ENCODE measurements around the gene ROMO1. TPM values are rescaled to one million over a fixed set of nuclear protein-coding genes. Genes with fewer than 3 reads are reported as not detected.
"Not testable (repeated sequence)": the region's sequence is repeated elsewhere in the genome, so short reads cannot be mapped to it uniquely, and the experiment has no call there.

ROMO1 gene
- total and polyA plus RNA-seq, 5 donors from 2014 or later, result 48.8 to 378 (median 351) TPM

DNA sequence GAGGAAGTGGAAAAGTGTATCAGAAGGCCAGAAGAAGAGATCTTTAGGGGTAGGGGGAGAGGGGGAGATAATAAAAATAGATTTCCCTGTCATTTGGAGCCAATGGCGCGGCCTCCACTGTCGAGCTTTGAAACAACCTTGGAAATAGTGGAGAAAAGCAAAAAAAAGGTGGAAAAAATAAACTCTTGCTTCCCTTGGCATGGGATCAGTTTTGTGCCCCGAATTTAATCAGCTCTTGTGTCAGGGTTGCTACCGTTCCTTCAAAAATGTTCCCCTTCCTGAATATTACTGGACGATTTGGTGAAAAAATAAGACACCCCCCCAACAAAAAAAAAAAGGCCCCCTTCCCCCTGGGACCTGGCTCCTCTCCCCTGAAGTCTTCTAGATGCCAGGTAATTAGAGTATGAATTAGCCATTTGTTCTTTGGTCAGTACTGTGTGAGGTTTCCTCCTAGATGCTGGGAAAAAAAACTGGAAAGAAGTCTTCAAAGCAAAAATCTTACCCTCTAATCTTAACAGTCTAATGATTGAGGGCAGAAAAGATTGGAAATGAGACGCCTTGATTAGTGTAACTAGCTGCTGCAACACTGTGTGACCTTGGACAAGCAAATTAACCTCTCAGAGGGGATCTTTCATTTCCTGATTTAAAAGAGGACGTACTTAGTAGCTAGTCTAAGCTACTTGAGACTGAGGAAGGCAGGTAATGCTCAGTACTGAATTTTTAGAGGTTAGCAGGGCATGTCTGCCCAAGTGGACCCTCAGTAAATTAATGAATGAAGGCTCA, 43.7 kb downstream of the ROMO1 start:
- H3K27ac Mint-ChIP-seq, result peak overlapping the region; percentile 98 to 100 (median 99)
- DNase-seq (peak in 2 of 3 donors; percentile 56 to 77), ATAC-seq (ENCODE audit: low read depth in 2 of 2) (no peak)
- H3K9me3 Mint-ChIP-seq, result no peaks in the 10 kb centered on the region
- Histone ChIP-seq H3K36me3 (ENCODE audit: control insufficient read depth, insufficient read depth, low read length) (peaks cover 29% of the 10 kb centered on the region), H3K9me3 (ENCODE audit: control insufficient read depth in 2 of 2, low read length in 2 of 2) (no peaks in the 10 kb centered on the region), H3K27me3 (ENCODE audit: control insufficient read depth, insufficient read depth, low read length) (no peaks in the 10 kb centered on the region), H3K4me3 (ENCODE audit: low read depth, low read length) (peak overlapping the region; percentile 96), H3K27ac (ENCODE audit: insufficient read depth, low read length, poor library complexity, severe bottlenecking) (peak overlapping the region; percentile 98), H3K4me1 (ENCODE audit: control insufficient read depth, insufficient read depth, low read length, poor library complexity, severe bottlenecking) (peaks cover 50% of the 10 kb centered on the region)
- peaks cover 6% of the 10 kb centered on the region for H3K27me3 Mint-ChIP-seq
- H3K36me3 Mint-ChIP-seq, result peaks cover 29% of the 10 kb centered on the region
- peaks cover 16 to 47% (median 31%) of the 10 kb centered on the region in 4 donors for H3K4me1 Mint-ChIP-seq
- peak overlapping the region; percentile 95 to 100 (median 100) for H3K4me3 Mint-ChIP-seq

DNA sequence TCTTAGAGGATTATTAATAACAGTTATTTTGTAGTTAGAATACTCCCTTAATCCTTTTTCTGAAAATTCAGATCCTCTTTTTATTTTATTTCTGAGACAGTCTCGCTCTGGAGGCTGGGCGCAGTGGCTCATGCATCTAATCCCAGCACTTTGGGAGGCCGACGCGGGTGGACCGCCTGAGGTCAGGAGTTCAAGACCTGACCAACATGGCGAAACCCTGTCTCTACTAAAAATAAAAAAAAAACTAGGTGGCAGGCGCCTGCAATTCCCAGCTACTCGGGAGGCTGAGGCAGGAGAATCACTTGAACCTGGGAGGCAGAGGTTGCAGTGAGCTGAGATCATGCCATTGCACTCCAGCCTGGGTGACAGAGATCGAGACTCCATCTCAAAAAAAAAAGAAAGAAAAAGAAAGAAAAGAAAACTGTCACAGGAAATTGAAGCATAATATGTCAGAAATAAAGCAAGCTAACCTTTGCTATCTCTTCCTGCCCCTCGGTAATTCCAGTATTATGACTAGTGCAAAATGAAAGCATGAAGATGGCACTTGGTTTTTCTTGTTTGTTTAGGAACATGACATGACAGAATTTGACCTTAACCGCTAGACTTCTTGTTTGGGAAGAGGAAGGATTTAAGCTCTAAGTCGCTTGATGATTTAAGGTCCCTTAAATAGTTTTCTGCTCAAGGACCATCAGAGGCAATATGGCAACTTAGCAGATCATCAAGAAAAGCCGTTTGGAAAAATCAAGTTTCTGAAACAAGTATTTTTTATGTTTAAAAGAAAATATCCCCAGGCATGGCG, 44.7 kb downstream of the ROMO1 start:
- peak overlapping the region; percentile 98 to 100 (median 99) for H3K27ac Mint-ChIP-seq
- ATAC-seq (ENCODE audit: low read depth in 2 of 2) (no peak), DNase-seq (peak in 2 of 3 donors; percentile 12 to 56)
- H3K27me3 ChIP-seq (ENCODE audit: control insufficient read depth, insufficient read depth, low read length), result no peaks in the 10 kb centered on the region
- peaks cover 6% of the 10 kb centered on the region for H3K27me3 Mint-ChIP-seq
- H3K4me1 Mint-ChIP-seq, result peaks cover 11 to 37% (median 25%) of the 10 kb centered on the region in 4 donors
- peaks cover 19% of the 10 kb centered on the region for H3K36me3 Mint-ChIP-seq
- peak overlapping the region; percentile 96 for H3K4me3 ChIP-seq (ENCODE audit: low read depth, low read length)
- H3K4me1 ChIP-seq (ENCODE audit: control insufficient read depth, insufficient read depth, low read length, poor library complexity, severe bottlenecking), result peaks cover 40% of the 10 kb centered on the region
- H3K4me3 Mint-ChIP-seq, result peak overlapping the region; percentile 95 to 100 (median 100)
- H3K9me3 ChIP-seq (ENCODE audit: control insufficient read depth in 2 of 2, low read length in 2 of 2), result no peaks in the 10 kb centered on the region
- H3K27ac ChIP-seq (ENCODE audit: insufficient read depth, low read length, poor library complexity, severe bottlenecking), result peak overlapping the region; percentile 98
- H3K36me3 ChIP-seq (ENCODE audit: control insufficient read depth, insufficient read depth, low read length), result peaks cover 19% of the 10 kb centered on the region
- H3K9me3 Mint-ChIP-seq, result no peaks in the 10 kb centered on the region

DNA sequence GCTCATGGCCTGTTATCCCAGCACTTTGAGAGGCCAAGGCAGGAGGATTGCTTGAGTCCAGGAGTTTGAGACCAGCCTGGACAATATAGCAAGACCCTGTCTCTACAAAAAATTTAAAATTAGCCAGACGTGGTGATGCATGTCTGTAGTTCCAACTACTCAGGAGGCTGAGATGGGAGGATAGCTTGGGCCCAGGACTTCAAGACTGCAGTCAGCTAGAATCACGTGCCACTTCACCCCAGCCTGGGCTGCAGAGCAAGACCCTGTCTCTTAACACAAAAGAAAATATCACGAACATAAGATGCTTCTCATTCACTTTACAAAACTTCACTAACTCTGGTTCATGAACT, 45.3 kb downstream of the ROMO1 start:
- Mint-ChIP-seq H3K27ac (peak overlapping the region; percentile 98 to 100 (median 99)), H3K4me1 (peaks cover 10 to 33% (median 22%) of the 10 kb centered on the region in 4 donors), H3K4me3 (peak overlapping the region; percentile 95 to 100 (median 100)), H3K36me3 (peaks cover 16% of the 10 kb centered on the region)
- Histone ChIP-seq H3K27ac (ENCODE audit: insufficient read depth, low read length, poor library complexity, severe bottlenecking) (peak overlapping the region; percentile 98), H3K4me1 (ENCODE audit: control insufficient read depth, insufficient read depth, low read length, poor library complexity, severe bottlenecking) (peaks cover 34% of the 10 kb centered on the region), H3K4me3 (ENCODE audit: low read depth, low read length) (peak overlapping the region; percentile 96), H3K36me3 (ENCODE audit: control insufficient read depth, insufficient read depth, low read length) (peaks cover 14% of the 10 kb centered on the region)
- not testable (repeated sequence) for DNase-seq; H3K27me3 Mint-ChIP-seq; H3K27me3 ChIP-seq (ENCODE audit: control insufficient read depth, insufficient read depth, low read length); ATAC-seq (ENCODE audit: low read depth in 2 of 2); H3K9me3 Mint-ChIP-seq; H3K9me3 ChIP-seq (ENCODE audit: control insufficient read depth in 2 of 2, low read length in 2 of 2)

Other genes with a start within 250 kb of the ROMO1 start
- gene CEP250, start 243.8 kb upstream of the ROMO1 start, total RNA-seq, result 64.1 TPM
- 1 to 10 TPM; 4.7 to 5.3 (median 4.9) TPM for gene CEP250, start 243.8 kb upstream of the ROMO1 start, polyA plus RNA-seq
- not detected for gene C20orf173, start 169.8 kb upstream of the ROMO1 start, total RNA-seq
- gene C20orf173, start 169.8 kb upstream of the ROMO1 start, polyA plus RNA-seq, result not detected
- 132 TPM for gene ERGIC3, start 157.3 kb upstream of the ROMO1 start, total RNA-seq
- gene ERGIC3, start 157.3 kb upstream of the ROMO1 start, polyA plus RNA-seq, result 100 to 1,000 TPM; 121 to 138 (median 131) TPM
- 21.8 TPM for gene SPAG4, start 83.6 kb upstream of the ROMO1 start, total RNA-seq
- gene SPAG4, start 83.6 kb upstream of the ROMO1 start, polyA plus RNA-seq, result 1 to 10 TPM in 1 of 4 donors, under 1 TPM in 3; 0.11 to 1.2 (median 0.34) TPM
- 246 TPM for gene CPNE1, start 34.5 kb upstream of the ROMO1 start, total RNA-seq
- gene CPNE1, start 34.5 kb upstream of the ROMO1 start, polyA plus RNA-seq, result 100 to 1,000 TPM; 175 to 398 (median 338) TPM
- gene RBM12, start 34.5 kb upstream of the ROMO1 start, total RNA-seq, result 128 TPM
- 10 to 100 TPM; 46.6 to 58.0 (median 53.3) TPM for gene RBM12, start 34.5 kb upstream of the ROMO1 start, polyA plus RNA-seq
- gene NFS1, start 53 bp upstream of the ROMO1 start, total RNA-seq, result 21.2 TPM
- gene NFS1, start 53 bp upstream of the ROMO1 start, polyA plus RNA-seq, result 10 to 100 TPM; 22.3 to 32.6 (median 25.4) TPM
- 1,180 TPM for gene RBM39, start 42.9 kb downstream of the ROMO1 start, total RNA-seq
- gene RBM39, start 42.9 kb downstream of the ROMO1 start, polyA plus RNA-seq, result 100 to 1,000 TPM; 112 to 144 (median 117) TPM
- gene PHF20, start 72.6 kb downstream of the ROMO1 start, total RNA-seq, result 159 TPM
- gene PHF20, start 72.6 kb downstream of the ROMO1 start, polyA plus RNA-seq, result 100 to 1,000 TPM in 2 of 4 donors, 10 to 100 TPM in 2; 87.3 to 126 (median 100) TPM